ENCODE results near the gene HTATIP2.

- TF ChIP-seq CTCF (IDR thresholded peaks at IDR 0.05) (no peak), POLR2A (IDR thresholded peaks at IDR 0.05) (no peak), EP300 (IDR thresholded peaks at IDR 0.05) (no peak)
These were observed 54.3 kb downstream of the HTATIP2 start for GRCh38 chr11:20417771-20418170.
